Activated B cell treated with CpG ODN at 0.5 μM for 24 hours (primary cell): ENCODE results near the gene PCDH9. TPM values are rescaled to one million over a fixed set of nuclear protein-coding genes. Genes with fewer than 3 reads are reported as not detected.
A peak's percentile ranks its signal among the peaks of the same experiment; 100 is the strongest.

Experiments
- ATAC-seq: fragments of 200-7000 bp; cut with Tn5 transposase; one replicate; pipeline ENCODE4 v1.10.0; 2021; ENCODE audit warnings: low read depth, mild to moderate bottlenecking, moderate library complexity
- CTCF ChIA-PET: fragments of 350-600 bp; sonication (Branson Sonifier 250); formaldehyde crosslinking; loops from one replicate; lab custom pipeline; 2021; ENCODE audit warnings: antibody characterized with exemption; lab: Charles Lee
- POLR2A ChIA-PET: fragments of 350-600 bp; sonication (Branson Sonifier 250); formaldehyde crosslinking; loops from one replicate; lab custom pipeline; 2021; ENCODE audit warnings: antibody characterized with exemption; lab: Charles Lee
- DNase-seq: peaks from one replicate; pipeline ENCODE4 v3.0.0; 2022
- H3K27ac Mint-ChIP-seq: one replicate; pipeline ENCODE4 v1.8.0; 2020; ENCODE audit warnings: mixed read lengths
- H3K27me3 Mint-ChIP-seq: one replicate; pipeline ENCODE4 v1.8.0; 2021; ENCODE audit warnings: mixed read lengths
- H3K36me3 Mint-ChIP-seq: one replicate; pipeline ENCODE4 v1.8.0; 2021; ENCODE audit warnings: low read depth, mixed read lengths
- H3K4me1 Mint-ChIP-seq: one replicate; pipeline ENCODE4 v1.8.0; 2021; ENCODE audit warnings: mixed read lengths
- H3K4me3 Mint-ChIP-seq: one replicate; pipeline ENCODE4 v1.8.0; 2020; ENCODE audit warnings: mild to moderate bottlenecking, mixed read lengths
- H3K9me3 Mint-ChIP-seq: one replicate; pipeline ENCODE4 v1.8.0; 2020; ENCODE audit warnings: mixed read lengths
- intact Hi-C: fragments of 100-400 bp; cut with micrococcal nuclease; formaldehyde crosslinking; loops from one replicate; pipeline ENCODE4 v1.15.1; 2024
- total RNA-seq: library from RNA; stranded (reverse); gene quantifications from 2 replicates; pipeline ENCODE4 v1.2.3, GENCODE V29; 2022
- TF ChIP-seq, protein P1 (sequence below): fragments of 200-600 bp; IDR thresholded peaks from one replicate; pipeline ENCODE4 v1.8.0; 2022; ENCODE audit warnings: antibody characterized with exemption, mild to moderate bottlenecking

Gene PCDH9
- total RNA-seq, 1 donor from 2014 or later: 6.4 TPM

DNA sequence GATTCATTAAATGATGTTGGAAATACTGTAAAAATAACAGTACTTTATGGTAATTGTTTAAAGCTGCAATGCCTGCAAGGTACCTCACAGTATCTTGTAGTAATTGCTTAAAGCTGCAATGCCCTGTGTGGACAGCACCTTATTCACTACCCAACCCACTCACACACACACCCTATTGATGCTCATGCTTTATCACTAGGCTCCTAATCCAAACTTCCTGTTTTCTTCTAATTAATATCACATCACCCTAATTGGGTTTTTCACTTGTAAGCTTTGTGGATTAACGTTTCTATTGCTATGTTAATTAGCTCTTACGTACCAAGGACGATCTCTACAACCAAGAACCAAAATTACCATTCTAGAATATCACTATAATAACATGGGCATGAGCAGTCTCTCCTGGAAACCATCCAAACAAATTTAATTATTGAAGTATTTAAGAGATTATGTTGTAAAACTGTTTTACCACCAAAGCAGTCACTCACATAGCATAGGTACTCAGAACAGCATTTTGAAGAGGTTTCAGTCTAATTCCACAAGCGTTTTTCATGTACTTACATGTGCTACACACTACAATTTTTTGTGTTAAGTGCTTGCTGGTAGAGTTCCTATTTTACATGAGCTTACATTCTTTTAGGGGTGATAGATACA, 303.8 kb downstream of the PCDH9 start:
- ChIA-PET CTCF (no interaction called here), POLR2A (no interaction called here)
- no peak for DNase-seq
- no peaks in the 10 kb centered on the region for H3K27me3 Mint-ChIP-seq
- no peaks in the 10 kb centered on the region for H3K9me3 Mint-ChIP-seq
- no peak for ATAC-seq
- H3K27ac Mint-ChIP-seq: no peak overlapping the region
- no peak overlapping the region for H3K4me3 Mint-ChIP-seq
- TF ChIP-seq, protein P1, sequence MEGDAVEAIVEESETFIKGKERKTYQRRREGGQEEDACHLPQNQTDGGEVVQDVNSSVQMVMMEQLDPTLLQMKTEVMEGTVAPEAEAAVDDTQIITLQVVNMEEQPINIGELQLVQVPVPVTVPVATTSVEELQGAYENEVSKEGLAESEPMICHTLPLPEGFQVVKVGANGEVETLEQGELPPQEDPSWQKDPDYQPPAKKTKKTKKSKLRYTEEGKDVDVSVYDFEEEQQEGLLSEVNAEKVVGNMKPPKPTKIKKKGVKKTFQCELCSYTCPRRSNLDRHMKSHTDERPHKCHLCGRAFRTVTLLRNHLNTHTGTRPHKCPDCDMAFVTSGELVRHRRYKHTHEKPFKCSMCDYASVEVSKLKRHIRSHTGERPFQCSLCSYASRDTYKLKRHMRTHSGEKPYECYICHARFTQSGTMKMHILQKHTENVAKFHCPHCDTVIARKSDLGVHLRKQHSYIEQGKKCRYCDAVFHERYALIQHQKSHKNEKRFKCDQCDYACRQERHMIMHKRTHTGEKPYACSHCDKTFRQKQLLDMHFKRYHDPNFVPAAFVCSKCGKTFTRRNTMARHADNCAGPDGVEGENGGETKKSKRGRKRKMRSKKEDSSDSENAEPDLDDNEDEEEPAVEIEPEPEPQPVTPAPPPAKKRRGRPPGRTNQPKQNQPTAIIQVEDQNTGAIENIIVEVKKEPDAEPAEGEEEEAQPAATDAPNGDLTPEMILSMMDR: no peak
- intact Hi-C loops: no loop called here
- peaks cover 5% of the 10 kb centered on the region for H3K4me1 Mint-ChIP-seq
- H3K36me3 Mint-ChIP-seq: no peaks in the 10 kb centered on the region

GRCh38 chr13:66922444-66922843, 307.7 kb downstream of the PCDH9 start:
- Mint-ChIP-seq H3K36me3 (no peaks in the 10 kb centered on the region), H3K9me3 (peaks cover 7% of the 10 kb centered on the region), H3K27me3 (no peaks in the 10 kb centered on the region), H3K4me1 (peaks cover 5% of the 10 kb centered on the region), H3K4me3 (no peak overlapping the region), H3K27ac (no peak overlapping the region)
- TF ChIP-seq, protein P1: no peak
- POLR2A ChIA-PET: no interaction called here
- ATAC-seq (no peak), DNase-seq (no peak)
- intact Hi-C loops: no loop called here
- CTCF ChIA-PET: no interaction called here

- intact Hi-C loops: no loop called here
- no peak overlapping the region for H3K27ac Mint-ChIP-seq
- H3K36me3 Mint-ChIP-seq: no peaks in the 10 kb centered on the region
- DNase-seq (no peak), ATAC-seq (no peak)
- H3K4me3 Mint-ChIP-seq: no peak overlapping the region
- H3K9me3 Mint-ChIP-seq: peaks cover 7% of the 10 kb centered on the region
- ChIA-PET POLR2A (no interaction called here), CTCF (no interaction called here)
- peaks cover 5% of the 10 kb centered on the region for H3K4me1 Mint-ChIP-seq
- H3K27me3 Mint-ChIP-seq: no peaks in the 10 kb centered on the region
- TF ChIP-seq, protein P1: no peak
These were observed 308.7 kb downstream of the PCDH9 start for GRCh38 chr13:66921437-66921836.

- no peaks in the 10 kb centered on the region for H3K27me3 Mint-ChIP-seq
- ChIA-PET CTCF (interaction anchor here (1.1 kb wide), 1 partner anchor 78 kb away, joined by 4 read pairs; no protein-coding TSS in a partner anchor), POLR2A (interaction anchor here (0.6 kb wide), 1 partner anchor 29 kb away, joined by 5 read pairs; no protein-coding TSS in a partner anchor)
- TF ChIP-seq, protein P1: no peak
- peak overlapping the region; percentile 49 for H3K4me3 Mint-ChIP-seq
- intact Hi-C loops: no loop called here
- peak; percentile 34 for ATAC-seq
- H3K4me1 Mint-ChIP-seq: peaks cover 18% of the 10 kb centered on the region
- H3K36me3 Mint-ChIP-seq: no peaks in the 10 kb centered on the region
- peaks cover 7% of the 10 kb centered on the region for H3K9me3 Mint-ChIP-seq
- peak overlapping the region; percentile 42 for H3K27ac Mint-ChIP-seq
- no peak for DNase-seq
These were observed 314.4 kb downstream of the PCDH9 start for GRCh38 chr13:66915596-66916185.

- Mint-ChIP-seq H3K36me3 (no peaks in the 10 kb centered on the region), H3K9me3 (peaks cover 7% of the 10 kb centered on the region), H3K4me3 (no peak overlapping the region), H3K4me1 (peaks cover 18% of the 10 kb centered on the region), H3K27me3 (no peaks in the 10 kb centered on the region), H3K27ac (no peak overlapping the region)
- TF ChIP-seq, protein P1: no peak
- intact Hi-C loops: no loop called here
- ChIA-PET POLR2A (no interaction called here), CTCF (no interaction called here)
- DNase-seq: no peak
- no peak for ATAC-seq
These were observed 316.0 kb downstream of the PCDH9 start for GRCh38 chr13:66914155-66914554.
